Measurements from ENCODE around the gene CCL7. TPM values are rescaled to one million over a fixed set of nuclear protein-coding genes. Genes with fewer than 3 reads are reported as not detected.

Gene CCL7
- polyA plus RNA-seq, 3 donors, result 0.25 to 0.38 TPM; not detected in 1

DNA sequence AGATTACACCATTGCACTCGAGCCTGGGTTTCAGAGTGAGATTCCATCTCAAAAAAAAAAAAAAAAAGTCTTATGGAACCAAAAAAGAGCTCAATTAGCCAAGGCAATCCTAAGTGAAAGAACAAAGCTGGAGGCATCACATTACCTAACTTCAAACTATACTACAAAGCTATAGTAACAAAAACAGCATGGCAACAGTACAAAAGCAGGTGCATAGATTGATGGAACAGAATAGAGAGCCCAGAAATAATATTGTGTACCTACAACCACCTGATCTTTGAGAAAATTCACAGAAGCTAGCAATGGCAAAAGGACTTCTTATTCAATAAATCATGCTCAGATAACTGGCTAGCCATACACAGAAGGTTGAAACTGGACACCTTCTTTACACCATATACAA is 39.7 kb upstream of the CCL7 start:
- Histone ChIP-seq H3K79me2 (ENCODE audit: insufficient read depth, low read length) (no peaks in the 10 kb centered on the region), H3K4me2 (replicated peaks; ENCODE audit: extremely low read depth, low read length, poor library complexity, severe bottlenecking) (no peak overlapping the region), H3K9me3 (replicated peaks in 1 of 2; ENCODE audit: control insufficient read depth in 1 of 2, insufficient read depth in 1 of 2, low read length in 2 of 2) (peaks cover 5 to 9% of the 10 kb centered on the region in 2 donors), H3K27me3 (ENCODE audit: control insufficient read depth in 2 of 2, insufficient read depth in 2 of 2, low read length in 2 of 2) (no peaks in the 10 kb centered on the region), H3K9ac (ENCODE audit: insufficient read depth, low read length, poor library complexity, severe bottlenecking) (no peak overlapping the region), H3K4me3 (replicated peaks in 1 of 3; ENCODE audit: low read depth in 2 of 3, low read length in 3 of 3) (no peak overlapping the region), H3K27ac (ENCODE audit: low read depth in 1 of 2, low read length in 2 of 2) (no peak overlapping the region), H2AFZ (ENCODE audit: insufficient read depth, low read depth, low read length, poor library complexity, severe bottlenecking) (no peak overlapping the region), H3K36me3 (replicated peaks in 1 of 2; ENCODE audit: control insufficient read depth in 1 of 2, insufficient read depth in 2 of 2, low read length in 2 of 2) (no peaks in the 10 kb centered on the region), H4K20me1 (ENCODE audit: insufficient read depth, low read length) (no peaks in the 10 kb centered on the region), H3K4me1 (ENCODE audit: control insufficient read depth in 1 of 2, insufficient read depth in 2 of 2, low read length in 2 of 2) (peaks cover 21 to 22% of the 10 kb centered on the region in 2 donors)
- Mint-ChIP-seq H3K27me3 (ENCODE audit: low read depth in 3 of 3) (peaks cover 0 to 2% (median 1%) of the 10 kb centered on the region in 3 donors), H3K4me3 (no peak overlapping the region), H3K9me3 (peaks cover 3 to 23% (median 19%) of the 10 kb centered on the region in 7 donors), H3K36me3 (peaks cover 2 to 4% of the 10 kb centered on the region in 2 donors), H3K4me1 (peaks cover 20% of the 10 kb centered on the region), H3K27ac (no peak overlapping the region)
- TF ChIP-seq, protein P1, sequence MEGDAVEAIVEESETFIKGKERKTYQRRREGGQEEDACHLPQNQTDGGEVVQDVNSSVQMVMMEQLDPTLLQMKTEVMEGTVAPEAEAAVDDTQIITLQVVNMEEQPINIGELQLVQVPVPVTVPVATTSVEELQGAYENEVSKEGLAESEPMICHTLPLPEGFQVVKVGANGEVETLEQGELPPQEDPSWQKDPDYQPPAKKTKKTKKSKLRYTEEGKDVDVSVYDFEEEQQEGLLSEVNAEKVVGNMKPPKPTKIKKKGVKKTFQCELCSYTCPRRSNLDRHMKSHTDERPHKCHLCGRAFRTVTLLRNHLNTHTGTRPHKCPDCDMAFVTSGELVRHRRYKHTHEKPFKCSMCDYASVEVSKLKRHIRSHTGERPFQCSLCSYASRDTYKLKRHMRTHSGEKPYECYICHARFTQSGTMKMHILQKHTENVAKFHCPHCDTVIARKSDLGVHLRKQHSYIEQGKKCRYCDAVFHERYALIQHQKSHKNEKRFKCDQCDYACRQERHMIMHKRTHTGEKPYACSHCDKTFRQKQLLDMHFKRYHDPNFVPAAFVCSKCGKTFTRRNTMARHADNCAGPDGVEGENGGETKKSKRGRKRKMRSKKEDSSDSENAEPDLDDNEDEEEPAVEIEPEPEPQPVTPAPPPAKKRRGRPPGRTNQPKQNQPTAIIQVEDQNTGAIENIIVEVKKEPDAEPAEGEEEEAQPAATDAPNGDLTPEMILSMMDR (IDR thresholded peaks at IDR 0.05), result no peak
- DNase-seq, result no peak
- no CpG with 5 or more reads among the region's 1 CpG for WGBS (ENCODE audit: insufficient coverage)
- intact Hi-C loops (cut with micrococcal nuclease), result no loop called here

DNA sequence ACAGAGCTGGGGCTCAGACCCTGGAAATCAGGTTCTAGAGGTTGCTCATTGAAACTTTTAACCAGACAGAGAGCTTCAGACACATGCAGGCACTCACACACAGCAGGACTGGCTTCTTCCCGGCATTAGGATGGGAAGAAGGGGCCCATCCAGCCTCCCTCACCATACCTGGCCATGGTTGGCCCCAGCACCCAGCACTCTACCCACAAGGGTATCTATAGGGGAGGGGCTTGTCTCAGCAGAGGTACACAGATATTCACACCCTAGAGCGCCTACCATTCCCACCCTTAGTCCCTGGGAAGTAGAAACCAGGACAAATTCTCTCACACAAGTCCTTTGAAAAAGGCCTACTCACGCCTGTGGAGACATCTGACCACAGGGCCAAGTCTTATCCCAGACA is 35.4 kb upstream of the CCL7 start:
- DNase-seq, result no peak
- intact Hi-C loops (cut with micrococcal nuclease), result no loop called here
- peaks cover 0 to 1% of the 10 kb centered on the region in 2 donors for H3K36me3 Mint-ChIP-seq
- peaks cover 52% of the 10 kb centered on the region for H3K4me1 Mint-ChIP-seq
- TF ChIP-seq, protein P1 (IDR thresholded peaks at IDR 0.05), result no peak
- no peaks in the 10 kb centered on the region for H4K20me1 ChIP-seq (ENCODE audit: insufficient read depth, low read length)
- H3K79me2 ChIP-seq (ENCODE audit: insufficient read depth, low read length), result no peaks in the 10 kb centered on the region
- no peaks in the 10 kb centered on the region for H3K36me3 ChIP-seq (replicated peaks in 1 of 2; ENCODE audit: control insufficient read depth in 1 of 2, insufficient read depth in 2 of 2, low read length in 2 of 2)
- H3K27me3 Mint-ChIP-seq (ENCODE audit: low read depth in 3 of 3), result peaks cover 2 to 4% (median 2%) of the 10 kb centered on the region in 3 donors
- no peaks in the 10 kb centered on the region for H3K27me3 ChIP-seq (ENCODE audit: control insufficient read depth in 2 of 2, insufficient read depth in 2 of 2, low read length in 2 of 2)
- H2AFZ ChIP-seq (ENCODE audit: insufficient read depth, low read depth, low read length, poor library complexity, severe bottlenecking), result no peak overlapping the region
- H3K4me2 ChIP-seq (replicated peaks; ENCODE audit: extremely low read depth, low read length, poor library complexity, severe bottlenecking), result no peak overlapping the region
- peaks cover under 1 to 9% (median 7%) of the 10 kb centered on the region in 7 donors for H3K9me3 Mint-ChIP-seq
- H3K9ac ChIP-seq (ENCODE audit: insufficient read depth, low read length, poor library complexity, severe bottlenecking), result no peak overlapping the region
- 94% methylated on average over 2 of the region's 3 CpGs for WGBS (ENCODE audit: insufficient coverage)
- H3K4me3 Mint-ChIP-seq, result no peak overlapping the region
- H3K9me3 ChIP-seq (replicated peaks in 1 of 2; ENCODE audit: control insufficient read depth in 1 of 2, insufficient read depth in 1 of 2, low read length in 2 of 2), result peaks cover 0 to 4% of the 10 kb centered on the region in 2 donors
- H3K27ac Mint-ChIP-seq, result peak overlapping the region in 3 of 7 donors; percentile 13 to 68 (median 15)
- H3K4me3 ChIP-seq (replicated peaks in 1 of 3; ENCODE audit: low read depth in 2 of 3, low read length in 3 of 3), result no peak overlapping the region
- H3K27ac ChIP-seq (ENCODE audit: low read depth in 1 of 2, low read length in 2 of 2), result no peak overlapping the region
- peaks cover 54 to 57% of the 10 kb centered on the region in 2 donors for H3K4me1 ChIP-seq (ENCODE audit: control insufficient read depth in 1 of 2, insufficient read depth in 2 of 2, low read length in 2 of 2)
